ENCODE measurements around the gene SGPP2.

The SGPP2 gene

DNA sequence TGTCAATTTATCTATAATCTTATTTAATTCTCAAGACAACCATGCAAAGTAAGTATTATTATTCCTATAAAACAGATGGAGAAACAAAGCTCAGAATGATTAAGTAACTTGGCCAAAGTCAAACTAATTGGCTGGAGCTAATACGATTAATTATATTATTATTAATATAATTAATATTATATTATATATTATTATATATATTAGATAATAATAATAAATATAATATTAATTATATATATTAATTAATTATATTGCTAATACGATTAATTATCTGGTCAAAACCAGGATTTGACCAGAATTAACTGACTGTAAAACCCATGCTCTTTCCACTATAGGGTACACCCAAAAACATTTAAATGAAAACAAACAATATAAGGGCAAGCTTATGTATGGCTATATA lies 179.2 kb downstream of the SGPP2 start:
- no peak for DNase-seq (ENCODE audit: low read depth)
- H3K4me3 ChIP-seq (replicated peaks; ENCODE audit: low read depth, low read length) = no peak overlapping the region
- TF ChIP-seq, protein P1, sequence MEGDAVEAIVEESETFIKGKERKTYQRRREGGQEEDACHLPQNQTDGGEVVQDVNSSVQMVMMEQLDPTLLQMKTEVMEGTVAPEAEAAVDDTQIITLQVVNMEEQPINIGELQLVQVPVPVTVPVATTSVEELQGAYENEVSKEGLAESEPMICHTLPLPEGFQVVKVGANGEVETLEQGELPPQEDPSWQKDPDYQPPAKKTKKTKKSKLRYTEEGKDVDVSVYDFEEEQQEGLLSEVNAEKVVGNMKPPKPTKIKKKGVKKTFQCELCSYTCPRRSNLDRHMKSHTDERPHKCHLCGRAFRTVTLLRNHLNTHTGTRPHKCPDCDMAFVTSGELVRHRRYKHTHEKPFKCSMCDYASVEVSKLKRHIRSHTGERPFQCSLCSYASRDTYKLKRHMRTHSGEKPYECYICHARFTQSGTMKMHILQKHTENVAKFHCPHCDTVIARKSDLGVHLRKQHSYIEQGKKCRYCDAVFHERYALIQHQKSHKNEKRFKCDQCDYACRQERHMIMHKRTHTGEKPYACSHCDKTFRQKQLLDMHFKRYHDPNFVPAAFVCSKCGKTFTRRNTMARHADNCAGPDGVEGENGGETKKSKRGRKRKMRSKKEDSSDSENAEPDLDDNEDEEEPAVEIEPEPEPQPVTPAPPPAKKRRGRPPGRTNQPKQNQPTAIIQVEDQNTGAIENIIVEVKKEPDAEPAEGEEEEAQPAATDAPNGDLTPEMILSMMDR (IDR thresholded peaks at IDR 0.05; ENCODE audit: low read length, missing control alignments) = no peak

DNA sequence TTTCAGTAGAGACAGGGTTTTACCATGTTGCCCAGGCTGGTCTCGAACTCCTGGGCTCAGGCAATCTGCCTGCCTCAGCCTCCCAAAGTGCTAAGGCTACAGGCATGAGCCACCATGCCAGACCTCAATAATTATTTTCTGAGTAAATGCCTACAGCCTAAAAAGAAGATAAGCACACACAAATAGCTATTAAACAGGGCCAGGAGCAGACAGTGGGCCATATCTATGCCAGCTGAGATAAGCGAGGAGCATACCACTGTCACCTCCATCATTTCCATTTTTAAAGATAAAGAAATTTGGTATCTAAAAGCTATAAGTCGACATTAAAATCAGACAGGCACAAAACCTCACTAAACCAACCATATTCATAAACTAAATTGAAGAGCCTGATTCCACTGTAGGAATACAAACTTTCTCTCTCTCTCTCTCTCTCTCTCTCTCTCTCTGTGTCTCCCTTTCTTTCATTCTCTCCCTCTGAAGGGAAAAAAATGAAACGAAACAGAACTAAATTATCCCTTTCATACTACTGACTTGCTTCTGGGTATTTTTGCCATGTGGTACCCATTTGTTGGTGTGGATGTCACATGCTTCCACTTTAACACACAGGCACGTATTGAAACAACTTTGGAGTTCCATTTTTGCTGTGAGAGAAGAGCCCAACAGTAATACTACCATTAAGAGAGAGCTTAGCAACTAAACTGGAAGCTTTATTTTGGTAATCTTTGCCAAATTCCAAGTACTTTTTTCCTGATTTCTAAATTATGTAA lies 180.6 kb downstream of the SGPP2 start:
- TF ChIP-seq, protein P1 (IDR thresholded peaks at IDR 0.05; ENCODE audit: low read length, missing control alignments) = no peak
- no peak for DNase-seq (ENCODE audit: low read depth)
- H3K4me3 ChIP-seq (replicated peaks; ENCODE audit: low read depth, low read length) = no peak overlapping the region

DNA sequence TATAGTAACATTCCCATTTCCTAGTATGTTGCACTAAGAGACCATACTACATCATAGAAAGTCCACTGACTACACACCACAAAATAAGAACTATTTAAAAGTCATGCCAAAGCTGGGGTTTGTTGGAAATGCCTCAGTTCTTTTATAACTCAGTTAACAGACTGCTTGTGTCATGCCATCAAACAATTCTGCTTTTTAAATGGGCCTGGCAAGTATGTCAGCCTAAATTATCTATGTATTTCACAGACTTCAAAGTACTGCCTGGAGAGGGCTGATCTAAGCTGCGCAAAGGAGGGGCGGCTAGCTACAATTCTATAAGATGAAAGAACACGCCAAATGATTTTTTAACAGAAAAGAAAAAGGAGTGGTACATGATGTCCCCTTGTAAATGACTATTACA lies 182.0 kb downstream of the SGPP2 start:
- no peak overlapping the region for H3K4me3 ChIP-seq (replicated peaks; ENCODE audit: low read depth, low read length)
- TF ChIP-seq, protein P1 (IDR thresholded peaks at IDR 0.05; ENCODE audit: low read length, missing control alignments) = no peak
- no peak for DNase-seq (ENCODE audit: low read depth)

DNA sequence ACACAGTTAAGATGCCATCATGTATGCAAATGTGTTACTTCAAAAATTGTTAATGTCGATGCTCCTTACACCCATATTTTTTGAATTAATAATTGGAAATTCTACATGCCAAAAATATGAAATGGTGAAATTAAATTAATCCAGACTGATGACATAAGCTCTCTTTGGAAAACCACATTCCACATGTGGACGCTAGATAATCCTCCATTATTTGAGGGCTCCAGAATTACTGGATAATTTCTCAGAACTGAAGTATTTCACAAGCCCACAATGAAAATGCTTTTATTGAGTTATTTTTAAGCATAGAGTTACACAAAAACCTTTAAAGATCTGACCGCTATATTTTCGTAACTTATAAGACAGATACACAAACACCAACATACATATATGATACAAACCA lies 183.7 kb downstream of the SGPP2 start:
- TF ChIP-seq, protein P1 (IDR thresholded peaks at IDR 0.05; ENCODE audit: low read length, missing control alignments) = no peak
- no peak for DNase-seq (ENCODE audit: low read depth)
- H3K4me3 ChIP-seq (replicated peaks; ENCODE audit: low read depth, low read length) = no peak overlapping the region

DNA sequence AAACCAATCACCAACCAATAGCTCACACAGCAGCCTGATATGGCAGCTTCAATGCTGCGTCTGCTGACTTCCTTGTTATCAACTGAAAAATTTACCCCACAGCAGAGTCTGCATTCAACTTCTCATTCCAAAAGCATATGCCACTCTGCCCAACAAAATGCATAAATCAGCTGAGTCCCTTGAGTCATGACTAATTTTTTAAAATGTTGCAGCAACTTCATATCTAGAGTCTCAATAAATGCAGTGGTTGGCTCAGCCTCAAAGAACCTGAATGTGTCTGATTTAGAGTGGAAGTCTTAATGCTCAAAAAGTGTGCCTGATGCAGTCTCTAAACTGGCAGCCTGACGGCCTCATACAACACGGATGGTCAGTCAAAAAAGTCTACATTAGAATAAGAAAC lies 185.0 kb downstream of the SGPP2 start:
- no peak overlapping the region for H3K4me3 ChIP-seq (replicated peaks; ENCODE audit: low read depth, low read length)
- TF ChIP-seq, protein P1 (IDR thresholded peaks at IDR 0.05; ENCODE audit: low read length, missing control alignments) = no peak
- DNase-seq (ENCODE audit: low read depth) = peak; percentile 38

Measured in fibroblast of pulmonary artery (primary cell).